Activated T-cell treated with anti-CD3 and anti-CD28 coated beads, Interleukin-2, amount 50 U/mL, for 48 hours (primary cell): Measurements from ENCODE around the gene POLR2C.

Source experiments
- DNase-seq, 2 experiments: peaks; one replicate each; pipeline ENCODE4 v3.0.0-alpha.2; 2020

The POLR2C gene

DNA sequence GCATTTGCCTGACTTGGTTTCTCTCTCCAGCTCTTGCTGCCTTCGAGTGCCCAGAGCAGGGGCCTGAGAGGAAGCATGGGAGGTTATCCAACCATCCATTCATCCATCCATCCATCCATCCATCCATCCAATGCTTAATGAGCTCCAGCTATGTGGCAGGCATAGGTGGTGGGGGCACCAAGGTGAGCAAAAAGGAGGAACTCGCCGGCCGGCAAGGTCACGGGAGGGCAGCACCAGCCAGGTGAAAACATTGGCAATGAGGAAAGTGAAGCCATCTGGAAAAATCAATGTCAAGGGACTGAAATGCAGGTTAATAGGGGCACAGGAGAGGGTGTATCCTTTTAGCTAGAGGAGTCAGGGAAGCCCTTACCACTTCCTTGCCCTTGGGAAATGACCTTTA, 42.0 kb downstream of the POLR2C start:
- DNase-seq, result no peak

GRCh38 chr16:57505169-57505568, 42.7 kb downstream of the POLR2C start:
- DNase-seq, result no peak

GRCh38 chr16:57507136-57508034, 44.9 kb downstream of the POLR2C start:
- DNase-seq, result no peak

DNA sequence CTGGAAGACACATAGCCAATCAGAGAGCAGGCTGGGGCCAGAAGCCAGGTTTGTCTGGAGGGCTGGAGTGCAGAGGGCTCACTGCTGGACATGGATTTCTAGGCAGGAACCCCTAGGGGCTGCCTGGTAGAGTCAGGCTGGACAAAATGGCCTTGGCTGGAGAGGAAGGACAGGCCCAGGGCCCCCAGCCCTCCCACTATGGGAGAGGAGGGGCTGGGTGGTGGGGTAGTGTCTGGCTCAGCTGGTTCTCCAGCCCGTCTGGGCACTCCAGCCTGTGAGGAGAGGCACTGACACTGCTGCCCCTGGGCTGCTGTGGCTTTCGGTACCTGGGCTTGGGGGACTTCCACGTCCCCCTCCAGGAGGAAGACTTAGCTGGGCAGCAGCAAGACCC, 45.6 kb downstream of the POLR2C start:
- no peak for DNase-seq

GRCh38 chr16:57509231-57509923, 46.9 kb downstream of the POLR2C start:
- no peak for DNase-seq

- DNase-seq, result no peak
These were observed 47.8 kb downstream of the POLR2C start for GRCh38 chr16:57510016-57510871.

DNA sequence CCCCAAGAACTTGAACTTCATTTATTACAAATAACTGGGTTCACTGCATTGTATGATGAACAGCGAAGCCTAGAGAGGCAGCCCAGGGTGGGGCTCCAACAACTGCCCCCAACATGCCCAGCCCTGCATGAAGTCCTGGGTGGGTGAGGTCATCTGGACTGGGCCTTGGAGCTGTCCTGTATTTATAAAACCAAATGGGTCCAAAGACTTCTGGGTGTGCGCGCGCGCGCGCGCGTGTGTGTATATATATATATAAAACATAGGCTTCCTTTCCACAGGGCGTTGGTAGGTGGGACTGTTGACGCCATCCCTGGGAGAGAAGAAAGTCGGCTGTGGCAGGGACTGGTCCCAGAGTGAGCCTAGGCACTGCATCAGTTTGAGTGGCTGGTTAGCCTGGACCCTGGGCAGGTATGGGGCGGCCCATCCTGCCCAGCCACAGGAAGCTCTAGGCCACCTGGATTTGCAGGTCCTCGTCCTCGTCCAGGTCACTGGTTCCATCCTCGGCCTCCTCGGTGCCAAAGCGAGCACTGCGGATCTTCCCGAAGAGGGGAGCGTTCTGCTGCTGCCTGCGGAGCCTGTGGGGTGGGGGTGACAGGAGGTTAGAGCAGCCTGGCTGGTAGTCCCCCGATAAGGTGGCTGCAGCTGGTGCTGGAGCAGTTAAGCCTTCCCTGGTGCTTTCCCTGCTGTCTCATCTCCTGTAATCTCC, 50.0 kb downstream of the POLR2C start:
- no peak for DNase-seq

- no peak for DNase-seq
These were observed 51.1 kb downstream of the POLR2C start for GRCh38 chr16:57513371-57514102.

- DNase-seq, result no peak
These were observed 51.9 kb downstream of the POLR2C start for GRCh38 chr16:57514371-57514770.

GRCh38 chr16:57514791-57515600, 52.5 kb downstream of the POLR2C start:
- DNase-seq, result no peak

DNA sequence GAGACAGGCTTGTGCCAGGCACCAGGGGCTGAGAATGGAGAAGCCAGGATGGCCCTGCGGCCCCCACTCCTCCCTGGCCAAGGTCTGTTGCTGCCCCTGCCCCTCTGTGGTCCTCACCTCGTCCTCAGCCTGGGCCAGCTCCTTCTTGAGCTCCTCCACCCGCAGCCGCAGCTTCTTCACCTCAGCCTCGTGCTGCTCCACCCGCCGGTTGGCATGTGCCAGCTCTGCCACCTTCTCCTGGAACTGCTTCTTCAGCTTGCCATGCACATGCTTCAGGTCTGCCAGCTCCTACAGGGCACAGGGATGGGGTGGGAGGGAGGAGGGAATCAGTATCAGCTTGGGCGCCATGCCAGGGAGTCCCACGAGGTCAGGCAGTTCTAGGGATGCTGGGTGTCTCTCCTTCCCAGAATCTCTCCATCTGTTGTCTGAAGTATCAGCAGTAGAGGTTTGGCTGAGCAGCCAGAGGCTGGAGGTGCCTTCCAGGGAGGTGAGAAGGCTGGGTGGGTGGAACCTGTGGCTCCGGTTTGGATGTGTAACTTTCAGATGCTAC, 53.8 kb downstream of the POLR2C start:
- no peak for DNase-seq

DNA sequence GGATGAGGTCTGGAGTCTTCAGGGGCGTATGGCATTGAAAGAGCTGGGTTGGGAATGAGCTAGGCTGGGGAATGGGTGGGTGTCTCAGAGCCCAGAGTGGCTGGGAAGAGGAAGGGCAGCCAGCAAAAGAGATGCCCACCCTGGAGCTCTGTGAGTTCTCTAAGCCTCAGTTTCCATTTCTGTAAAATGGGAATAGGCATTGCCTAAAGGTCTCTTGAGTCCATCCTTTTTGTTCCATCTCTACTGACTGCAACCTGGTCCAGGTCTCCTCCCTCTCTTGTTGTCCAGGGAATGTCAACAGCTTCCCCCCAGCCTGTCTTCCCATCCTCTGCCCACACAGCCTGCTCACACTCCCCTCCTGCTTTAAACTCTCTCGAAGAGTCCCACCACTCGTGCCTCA, 54.3 kb downstream of the POLR2C start:
- no peak for DNase-seq

GRCh38 chr16:57517397-57518367, 55.2 kb downstream of the POLR2C start:
- DNase-seq, result no peak

DNA sequence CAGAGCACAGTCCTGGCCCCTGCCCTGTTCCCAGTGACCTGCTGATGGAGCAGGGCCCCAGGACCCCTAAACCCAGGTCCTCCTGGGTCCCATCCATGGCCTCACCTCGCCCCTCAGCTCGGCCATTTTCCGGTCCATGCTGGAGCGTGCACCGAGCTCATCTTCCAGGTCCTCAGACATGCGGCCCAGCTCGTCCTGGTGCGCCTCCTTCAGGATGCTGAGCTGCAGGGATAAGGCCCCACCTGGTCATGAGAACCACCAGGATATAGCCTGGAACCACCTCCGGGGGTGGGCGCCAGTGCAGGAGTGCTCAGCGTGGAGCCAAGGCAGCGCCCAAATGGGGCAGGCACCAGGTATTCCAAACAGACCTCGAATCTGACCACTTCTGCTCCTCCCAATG, 56.0 kb downstream of the POLR2C start:
- DNase-seq, result no peak

DNA sequence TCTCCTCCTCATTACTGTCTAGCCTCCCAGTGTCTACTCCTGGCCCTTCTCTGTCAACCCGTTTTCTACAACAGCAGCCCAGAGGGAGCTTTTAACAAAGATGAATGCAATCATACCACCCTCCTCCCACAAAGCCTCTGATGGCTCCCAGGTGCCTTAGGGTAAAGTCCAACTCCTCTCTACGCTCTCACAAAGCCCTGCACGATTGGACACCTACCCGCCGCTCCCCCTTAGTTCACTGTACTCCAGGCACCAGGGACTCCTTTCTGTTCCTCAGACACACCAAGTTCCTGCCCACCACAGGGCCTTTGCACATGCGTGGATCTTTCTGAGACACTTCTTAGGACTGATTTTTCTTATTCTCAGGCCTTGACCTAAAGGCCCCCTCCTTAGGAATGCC, 56.4 kb downstream of the POLR2C start:
- DNase-seq, result no peak

- peak; percentile 88 to 89 for DNase-seq
These were observed 57.4 kb downstream of the POLR2C start for GRCh38 chr16:57519796-57520360.
